Epithelial cell of esophagus (primary cell): ENCODE results near the gene TRMT10A.

Source experiments
- DNase-seq: peaks from one replicate; pipeline ENCODE4 v3.0.0; 2010; ENCODE audit warnings: low read depth
- H3K4me3 ChIP-seq: 2 replicates; pipeline ENCODE4 v1.5.1; 2011; ENCODE audit warnings: mild to moderate bottlenecking, low read length, control low read depth
- TF ChIP-seq, protein P1 (sequence below): IDR thresholded peaks from 2 replicates; pipeline ENCODE4 v1.5.1; 2011; ENCODE audit warnings: low read depth, mild to moderate bottlenecking, low read length, control low read depth, inconsistent platforms; ENCODE audit not compliant: insufficient read depth; ENCODE audit errors: missing control alignments

TRMT10A gene

DNA sequence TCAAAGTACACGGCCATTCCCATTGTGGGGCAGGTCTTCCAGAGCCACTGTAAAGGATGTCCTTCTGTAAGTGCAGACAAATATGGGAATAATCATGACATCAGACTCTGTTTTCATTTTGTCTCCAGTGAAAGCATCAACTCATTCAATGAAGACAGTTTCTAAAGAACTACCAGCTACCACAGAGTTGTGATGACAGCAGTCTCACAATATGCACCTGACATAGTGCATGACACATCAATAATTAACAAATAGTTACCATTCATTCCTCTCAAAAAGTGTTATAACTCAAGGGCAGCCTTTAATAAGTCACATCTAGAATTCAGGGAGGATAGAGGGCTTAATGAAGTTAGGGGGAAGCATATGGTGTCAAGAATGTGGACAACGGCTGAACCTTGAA lies 31.0 kb upstream of the TRMT10A start:
- TF ChIP-seq, protein P1, sequence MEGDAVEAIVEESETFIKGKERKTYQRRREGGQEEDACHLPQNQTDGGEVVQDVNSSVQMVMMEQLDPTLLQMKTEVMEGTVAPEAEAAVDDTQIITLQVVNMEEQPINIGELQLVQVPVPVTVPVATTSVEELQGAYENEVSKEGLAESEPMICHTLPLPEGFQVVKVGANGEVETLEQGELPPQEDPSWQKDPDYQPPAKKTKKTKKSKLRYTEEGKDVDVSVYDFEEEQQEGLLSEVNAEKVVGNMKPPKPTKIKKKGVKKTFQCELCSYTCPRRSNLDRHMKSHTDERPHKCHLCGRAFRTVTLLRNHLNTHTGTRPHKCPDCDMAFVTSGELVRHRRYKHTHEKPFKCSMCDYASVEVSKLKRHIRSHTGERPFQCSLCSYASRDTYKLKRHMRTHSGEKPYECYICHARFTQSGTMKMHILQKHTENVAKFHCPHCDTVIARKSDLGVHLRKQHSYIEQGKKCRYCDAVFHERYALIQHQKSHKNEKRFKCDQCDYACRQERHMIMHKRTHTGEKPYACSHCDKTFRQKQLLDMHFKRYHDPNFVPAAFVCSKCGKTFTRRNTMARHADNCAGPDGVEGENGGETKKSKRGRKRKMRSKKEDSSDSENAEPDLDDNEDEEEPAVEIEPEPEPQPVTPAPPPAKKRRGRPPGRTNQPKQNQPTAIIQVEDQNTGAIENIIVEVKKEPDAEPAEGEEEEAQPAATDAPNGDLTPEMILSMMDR, result no peak
- no peak for DNase-seq

DNA sequence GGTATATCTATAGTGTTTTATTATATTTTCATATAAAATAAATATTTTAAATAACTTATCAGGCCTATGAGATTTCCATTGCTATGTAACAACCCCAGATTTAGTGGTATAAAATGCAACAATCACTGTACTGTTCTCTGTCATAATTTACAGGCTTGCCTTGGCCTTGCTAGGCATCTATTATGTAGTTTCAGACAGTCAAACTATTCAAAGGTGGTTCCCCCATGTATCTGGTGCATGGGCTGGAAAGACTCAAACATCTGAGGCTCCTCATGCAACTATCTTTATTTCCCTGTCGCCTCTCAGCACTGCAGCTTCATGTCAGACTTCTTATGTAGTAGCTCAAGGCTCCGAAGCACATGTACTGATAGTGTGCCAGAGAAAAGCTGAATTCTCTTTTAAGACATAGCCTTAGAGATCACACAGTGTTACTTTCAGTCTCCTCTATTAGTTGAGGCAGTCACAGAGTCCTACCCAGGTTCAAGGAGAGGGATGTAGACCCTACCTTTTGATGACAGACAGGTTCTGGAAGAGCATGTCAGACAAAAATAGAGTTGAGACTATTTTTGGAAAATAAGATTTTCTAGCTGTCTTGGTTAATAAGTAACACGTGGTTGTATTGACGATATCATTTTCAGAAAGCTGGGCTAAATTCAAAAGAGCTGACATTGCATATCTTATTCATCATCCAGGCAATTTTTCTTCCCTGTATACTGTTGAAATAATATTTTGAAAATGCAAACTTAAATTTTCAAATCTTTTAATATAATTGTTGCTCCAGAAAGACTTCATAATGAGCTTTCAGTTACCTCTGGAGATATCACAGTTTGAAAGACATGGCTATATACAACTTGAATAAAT lies 30.2 kb upstream of the TRMT10A start:
- DNase-seq, result no peak
- no peak overlapping the region for H3K4me3 ChIP-seq
- TF ChIP-seq, protein P1, result no peak

More for the DNA sequence above, 31.0 kb upstream of the TRMT10A start:
- H3K4me3 ChIP-seq, result no peak overlapping the region

DNA sequence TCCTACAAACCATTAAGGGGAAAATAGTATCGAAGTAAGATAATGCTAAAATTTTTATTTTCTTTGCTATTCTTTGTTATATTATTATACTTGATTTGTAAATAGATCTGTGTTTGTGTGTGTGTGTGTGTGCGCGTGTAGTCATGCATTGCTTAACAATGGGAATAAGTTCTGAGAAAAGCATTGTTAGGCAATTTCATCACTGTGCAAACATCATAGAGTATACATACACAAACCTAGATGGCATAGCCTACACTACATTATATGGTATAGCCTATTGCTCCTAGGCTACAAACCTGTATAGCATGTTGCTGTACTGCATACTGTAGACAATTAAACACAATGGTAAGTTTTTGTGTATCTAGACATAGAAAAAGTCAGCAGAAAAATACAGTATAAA lies 27.9 kb upstream of the TRMT10A start:
- TF ChIP-seq, protein P1, result no peak
- peak; percentile 73 for DNase-seq
- H3K4me3 ChIP-seq, result no peak overlapping the region

DNA sequence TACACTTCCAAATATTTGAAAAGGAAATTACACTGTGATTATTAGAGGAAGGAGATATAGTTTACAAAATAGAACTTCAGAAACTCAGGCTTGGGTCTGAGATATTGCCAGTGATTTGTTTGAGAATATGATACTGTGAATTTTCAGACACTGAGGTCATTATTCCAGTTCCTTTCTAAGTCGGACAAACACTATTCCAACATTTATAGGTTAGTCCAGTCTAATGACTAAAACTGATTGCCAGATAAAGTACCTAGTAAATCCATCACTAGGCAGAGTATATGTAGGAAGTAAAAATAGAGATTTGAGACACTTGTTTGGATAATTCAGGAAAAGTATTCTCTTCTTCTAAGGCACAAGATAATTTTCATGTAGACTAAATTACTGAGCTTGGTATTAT lies 24.0 kb upstream of the TRMT10A start:
- no peak for DNase-seq
- TF ChIP-seq, protein P1, result no peak
- H3K4me3 ChIP-seq, result no peak overlapping the region

DNA sequence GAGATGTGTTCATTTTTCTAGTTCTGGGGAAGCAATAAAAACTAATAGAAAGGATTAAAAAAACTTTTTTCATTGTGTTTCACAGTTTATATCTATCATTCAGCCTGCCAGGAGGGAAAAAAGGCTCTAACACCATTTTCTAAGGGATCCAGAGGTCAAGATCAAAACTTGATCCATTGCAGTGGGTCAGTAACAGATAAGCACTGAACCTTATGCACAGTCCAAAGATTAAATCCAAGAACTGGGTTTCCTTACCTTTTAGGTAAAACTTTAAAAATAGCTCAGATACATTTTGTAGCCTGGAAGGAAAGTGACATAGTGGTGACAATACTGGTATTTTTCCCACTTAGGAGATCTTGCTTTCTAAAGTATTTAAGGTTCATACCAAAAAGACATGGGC lies 23.5 kb upstream of the TRMT10A start:
- no peak for DNase-seq
- H3K4me3 ChIP-seq, result no peak overlapping the region
- TF ChIP-seq, protein P1, result no peak

DNA sequence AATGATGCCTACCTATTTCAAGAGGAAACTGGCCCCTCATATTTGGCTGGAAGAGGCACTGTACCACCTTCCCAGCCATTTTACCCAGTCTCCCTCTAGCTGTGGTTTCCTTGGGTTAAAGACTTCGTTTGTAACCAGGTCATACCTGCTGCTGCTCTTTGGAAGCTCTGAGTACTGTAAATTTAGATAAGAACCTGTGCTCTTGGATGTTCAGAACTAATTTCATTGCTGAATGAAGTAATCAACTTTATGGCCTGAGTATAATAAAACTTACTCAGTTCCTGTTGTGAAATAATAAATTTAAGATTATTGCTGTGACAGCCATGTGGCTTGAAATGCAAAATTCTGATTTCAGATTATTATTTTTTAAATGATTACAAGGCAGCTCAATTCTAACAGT lies 23.0 kb upstream of the TRMT10A start:
- no peak overlapping the region for H3K4me3 ChIP-seq
- TF ChIP-seq, protein P1, result no peak
- no peak for DNase-seq

DNA sequence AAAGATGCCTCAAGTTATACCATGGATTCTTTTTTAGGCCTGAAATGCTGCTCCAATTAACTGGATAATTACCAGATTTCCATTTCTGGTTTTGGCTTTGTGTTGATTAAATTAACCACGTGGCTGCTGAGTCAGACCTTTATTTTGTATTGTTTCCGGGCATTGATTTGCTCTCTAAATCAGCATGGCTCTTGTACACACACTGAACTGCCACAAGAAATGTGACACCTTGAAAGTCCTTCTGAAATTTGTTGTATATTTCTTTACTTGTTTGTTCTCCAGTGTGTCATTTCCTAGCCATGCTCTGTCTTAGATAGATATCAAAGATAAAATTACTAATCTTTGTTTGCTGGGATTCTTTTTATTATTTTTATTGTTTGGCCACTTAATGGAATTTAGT lies 22.5 kb upstream of the TRMT10A start:
- no peak overlapping the region for H3K4me3 ChIP-seq
- DNase-seq, result no peak
- TF ChIP-seq, protein P1, result no peak
